ENCODE results near the gene SDHAF1.
A peak's percentile ranks its signal among the peaks of the same experiment; 100 is the strongest.

Gene SDHAF1

DNA sequence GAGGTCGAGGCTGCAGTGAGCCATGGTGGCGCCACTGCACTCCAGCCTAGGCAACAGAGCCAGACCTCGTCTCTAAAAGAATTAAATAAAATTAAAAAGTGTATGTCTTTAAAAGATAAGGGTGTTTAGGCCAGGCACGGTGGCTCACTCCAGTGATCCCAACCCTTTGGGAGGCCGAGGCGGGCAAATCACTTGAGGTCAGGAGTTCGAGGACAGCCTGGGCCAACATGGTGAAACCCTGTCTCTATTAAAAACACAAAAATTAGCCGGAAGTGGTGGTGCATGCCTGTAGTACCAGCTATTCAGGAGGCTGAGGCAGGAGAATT is 7.5 kb upstream of the SDHAF1 start:
- DNase-seq = no peak

DNA sequence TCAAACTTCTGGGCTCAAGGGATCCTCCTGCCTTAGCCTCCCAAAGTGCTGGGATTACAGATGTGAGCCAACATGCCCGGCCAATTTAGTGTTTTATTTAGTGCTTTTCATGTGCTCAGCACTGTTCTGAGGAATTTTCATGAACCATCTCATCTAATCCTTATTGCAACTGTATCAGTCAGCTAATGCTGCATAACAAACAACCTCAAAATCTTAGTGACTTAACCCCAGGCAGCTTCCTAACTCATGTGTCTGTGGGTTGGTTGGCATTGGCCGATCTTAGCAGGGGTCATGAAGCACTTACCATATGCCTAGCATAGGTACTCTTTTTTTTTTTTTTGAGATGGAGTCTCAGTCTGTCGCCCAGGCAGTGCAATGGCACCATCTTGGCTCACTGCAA is 6.2 kb upstream of the SDHAF1 start:
- DNase-seq = no peak

DNA sequence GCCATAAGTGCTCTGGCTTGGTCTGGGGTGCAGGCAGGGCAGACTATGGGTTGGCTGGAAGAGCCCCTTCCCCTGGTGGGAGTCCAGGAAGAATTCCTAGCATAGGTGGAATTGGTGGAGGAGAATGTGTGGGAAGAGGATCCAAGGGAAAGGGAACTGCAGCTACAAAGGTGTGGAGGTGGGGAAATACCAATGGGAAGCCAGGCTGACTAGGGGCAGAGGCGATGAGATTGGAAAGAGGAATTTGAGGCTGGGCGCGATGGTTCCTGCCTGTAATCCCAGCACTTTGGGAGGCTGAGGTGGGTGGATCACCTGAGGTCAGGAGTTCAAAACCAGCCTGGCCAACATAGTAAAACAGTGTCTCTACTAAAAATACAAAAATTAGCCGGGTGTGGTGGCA is 4.8 kb upstream of the SDHAF1 start:
- no peak for DNase-seq

DNA sequence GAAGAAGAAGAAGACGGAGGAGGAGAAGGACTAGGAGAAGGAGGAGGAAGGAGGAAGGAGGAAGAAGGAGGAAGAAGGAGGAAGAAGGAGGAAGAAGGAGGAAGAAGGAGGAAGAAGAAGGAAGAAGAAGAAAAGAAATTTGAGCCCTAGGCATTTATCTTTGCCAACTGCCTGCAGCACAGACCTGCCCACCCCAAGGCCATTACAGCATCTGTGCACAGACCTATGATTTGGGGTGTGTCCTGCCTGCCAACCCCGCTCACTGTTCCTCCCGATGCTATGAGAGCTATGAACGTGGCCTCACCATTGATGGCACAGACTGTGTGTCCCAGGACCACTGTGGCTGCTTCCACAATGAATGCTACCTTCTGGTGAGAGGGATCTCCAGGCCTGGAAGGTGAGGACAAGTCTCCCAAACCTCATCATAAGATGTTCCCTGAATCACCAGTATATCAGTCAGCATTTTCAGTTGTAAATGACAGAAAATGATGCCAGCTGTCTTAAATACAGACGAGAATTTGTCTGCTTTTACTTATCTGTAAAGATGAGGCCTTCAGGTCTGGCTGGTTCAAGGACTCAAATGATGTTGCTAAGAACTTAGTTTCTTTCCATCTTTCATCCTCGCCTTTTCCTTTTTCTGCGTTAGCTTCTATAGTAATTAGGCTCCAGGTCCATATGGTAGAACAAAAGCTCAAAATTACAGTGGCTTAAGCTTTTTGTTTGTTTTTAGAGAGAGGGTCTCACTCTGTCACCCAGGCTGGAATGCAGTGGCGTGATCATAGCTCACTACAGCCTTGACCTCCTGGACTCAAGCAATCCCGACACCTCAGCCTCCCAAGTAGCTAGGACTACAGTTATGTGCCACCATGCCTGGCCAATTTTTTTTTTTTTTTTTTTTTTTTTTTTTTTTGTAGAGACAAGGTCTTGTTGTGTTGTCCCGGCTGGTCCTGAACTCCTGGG is 3.9 kb upstream of the SDHAF1 start:
- DNase-seq = no peak

DNA sequence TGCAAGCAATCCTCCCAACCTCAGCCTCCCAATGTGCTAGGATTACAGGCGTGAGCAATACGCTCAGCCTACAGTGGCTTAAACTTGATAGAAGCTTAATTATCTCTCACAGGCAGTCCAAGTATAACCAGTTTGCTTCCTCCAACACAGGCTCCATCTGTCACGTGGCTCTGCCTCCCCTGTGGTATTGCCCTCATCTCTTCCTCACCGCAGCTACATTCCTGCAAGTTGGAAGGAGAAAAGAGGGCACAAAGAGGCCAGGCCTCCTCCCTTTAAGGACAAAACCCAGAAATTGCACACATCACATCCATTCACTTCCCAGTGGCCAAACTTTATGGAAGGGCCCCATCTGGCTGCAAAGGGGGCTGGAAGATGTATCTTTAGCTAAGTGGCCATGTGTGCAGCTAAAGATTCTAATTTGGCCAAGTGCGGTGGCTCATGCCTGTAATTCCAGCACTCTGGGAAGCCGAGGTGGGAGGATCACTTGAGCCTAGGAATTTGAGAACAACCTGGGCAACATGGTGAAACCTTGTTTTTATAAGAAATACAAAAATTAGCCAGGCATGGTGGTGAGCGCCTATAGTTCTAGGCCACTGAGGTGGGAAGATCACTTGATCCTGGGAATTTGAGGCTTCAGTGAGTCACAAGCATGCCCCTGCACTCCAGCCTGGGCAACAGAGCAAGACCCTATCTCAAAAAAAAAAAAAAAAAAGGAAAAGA is 3.1 kb upstream of the SDHAF1 start:
- DNase-seq = no peak

DNA sequence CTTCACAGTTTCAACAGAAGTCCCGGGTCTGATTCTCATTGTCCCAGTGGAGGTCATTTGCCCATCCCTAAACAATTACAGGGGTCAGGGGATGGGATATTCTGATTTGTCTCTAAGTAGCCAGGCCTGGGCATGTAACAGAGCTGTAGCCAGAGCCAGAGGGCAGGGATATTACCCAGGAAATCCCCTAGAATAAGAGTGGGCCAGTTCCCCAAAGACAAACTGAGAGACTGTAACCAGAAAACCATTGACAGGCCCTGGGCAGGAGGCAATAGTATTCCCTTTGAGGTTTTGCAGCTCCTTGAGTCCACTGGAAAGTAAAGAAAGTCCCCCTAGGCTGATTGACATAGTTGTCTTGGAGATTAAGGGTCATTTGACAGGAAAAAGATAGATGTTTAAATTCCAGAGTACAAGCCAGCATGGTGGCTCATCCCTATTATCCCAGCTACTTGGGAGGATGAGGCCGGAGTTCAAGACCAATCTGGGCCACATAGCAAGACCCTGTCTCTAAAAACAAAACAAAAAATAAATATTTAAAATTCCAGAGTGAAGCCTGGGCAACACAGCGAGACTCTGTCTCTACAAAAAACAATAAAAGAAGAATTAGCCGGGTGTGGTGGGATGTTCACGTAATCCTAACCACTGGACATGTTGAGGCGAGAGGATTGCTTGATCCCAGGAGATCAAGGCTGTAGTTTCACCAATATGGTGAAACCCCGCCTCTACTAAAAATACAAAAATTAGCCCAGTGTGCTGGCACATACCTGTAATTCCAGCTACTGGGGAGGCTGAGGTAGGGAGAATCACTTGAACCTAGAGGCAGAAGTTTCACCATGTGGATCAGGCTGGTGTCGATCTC is 1.9 kb upstream of the SDHAF1 start:
- no peak for DNase-seq

DNA sequence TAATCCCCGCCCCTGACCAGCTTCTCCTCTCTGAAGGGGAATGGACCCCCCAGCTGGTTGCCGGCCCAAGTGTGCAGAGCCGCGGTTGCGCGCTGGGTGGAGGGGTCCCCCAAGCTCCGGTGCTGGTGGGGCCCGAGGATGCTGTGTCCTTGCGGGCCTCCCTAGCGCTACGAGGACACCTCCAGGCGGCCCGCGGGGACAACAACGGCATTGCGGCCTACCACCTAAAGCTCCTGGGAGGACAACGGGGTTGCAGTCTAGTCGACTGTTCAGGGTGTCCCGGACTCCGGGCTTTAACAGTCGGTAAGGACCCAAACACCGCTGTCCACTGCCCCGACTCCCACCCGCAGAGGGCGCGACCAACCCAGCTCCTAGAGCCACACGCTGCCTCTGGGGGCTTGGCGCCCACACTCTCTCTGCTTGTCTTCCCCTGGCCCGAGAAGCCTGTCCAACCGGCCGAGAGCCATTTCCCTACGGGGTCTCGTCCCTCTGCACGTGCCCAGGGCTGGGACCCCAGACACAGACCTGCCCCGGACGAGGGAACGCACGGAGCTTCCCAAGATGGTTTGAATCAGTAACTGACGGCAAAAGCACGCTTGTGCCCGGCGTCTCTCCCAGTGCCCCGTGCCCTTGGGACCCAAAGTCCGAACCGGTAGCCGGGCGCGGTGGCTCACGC is 927 bp upstream of the SDHAF1 start:
- DNase-seq = no peak

DNA sequence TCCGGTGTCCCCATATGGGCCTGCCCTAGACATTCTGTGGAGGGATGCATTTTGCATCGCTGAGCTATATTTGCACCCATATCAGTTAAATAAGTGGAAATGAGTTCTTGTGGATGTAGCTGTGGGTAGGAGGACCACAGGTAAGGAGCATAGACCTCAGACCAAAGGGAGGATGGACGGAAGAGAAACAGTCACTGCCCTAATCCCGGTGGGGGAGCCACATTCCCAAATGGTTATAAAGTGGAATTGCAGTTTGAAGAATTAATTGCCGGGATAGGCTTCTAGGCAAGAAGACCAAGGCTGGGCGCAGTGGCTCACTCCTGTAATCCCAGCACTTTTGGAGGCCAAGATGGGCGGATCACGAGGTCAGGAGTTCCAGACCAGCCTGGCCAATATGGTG is 1.8 kb downstream of the SDHAF1 start:
- no peak for DNase-seq

DNA sequence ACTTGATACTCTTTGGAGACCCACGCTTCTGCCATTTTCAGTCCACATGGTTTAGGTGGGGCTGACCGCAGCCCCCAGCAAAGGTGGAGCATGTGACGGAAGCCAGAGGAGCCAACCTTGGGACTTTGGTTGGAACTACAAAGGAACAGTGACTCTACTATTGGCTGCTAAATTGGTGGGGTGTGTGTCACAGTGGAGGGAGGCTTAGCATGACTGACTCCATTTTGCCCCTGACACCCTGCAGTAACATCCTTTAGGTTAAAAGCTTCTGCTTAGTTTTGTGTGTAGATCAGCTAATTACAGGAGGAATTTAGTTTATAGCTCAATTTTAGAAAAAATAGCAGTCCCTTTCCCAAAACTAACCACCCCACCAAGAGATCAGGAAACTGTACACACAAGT is 6.6 kb downstream of the SDHAF1 start:
- no peak for DNase-seq

DNA sequence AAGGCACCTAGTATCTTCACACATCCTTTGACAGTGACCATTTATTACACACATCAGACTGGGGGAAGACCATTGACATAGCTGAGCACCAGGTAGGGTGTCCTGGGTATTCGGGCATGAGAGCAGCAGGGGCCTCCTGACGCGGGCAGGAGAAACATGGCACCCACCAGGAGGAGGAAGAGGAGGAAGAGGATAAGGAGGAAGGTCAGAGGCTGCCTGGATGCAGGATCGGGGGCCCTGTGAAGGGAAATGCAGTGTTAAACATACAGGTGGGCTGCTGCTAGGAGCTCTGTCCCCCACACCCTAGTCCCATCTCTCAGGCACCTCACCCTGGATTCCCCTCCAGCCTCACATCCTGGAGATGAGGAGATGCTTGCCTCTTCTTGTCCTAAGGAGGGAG is 8.3 kb downstream of the SDHAF1 start:
- no peak for DNase-seq

DNA sequence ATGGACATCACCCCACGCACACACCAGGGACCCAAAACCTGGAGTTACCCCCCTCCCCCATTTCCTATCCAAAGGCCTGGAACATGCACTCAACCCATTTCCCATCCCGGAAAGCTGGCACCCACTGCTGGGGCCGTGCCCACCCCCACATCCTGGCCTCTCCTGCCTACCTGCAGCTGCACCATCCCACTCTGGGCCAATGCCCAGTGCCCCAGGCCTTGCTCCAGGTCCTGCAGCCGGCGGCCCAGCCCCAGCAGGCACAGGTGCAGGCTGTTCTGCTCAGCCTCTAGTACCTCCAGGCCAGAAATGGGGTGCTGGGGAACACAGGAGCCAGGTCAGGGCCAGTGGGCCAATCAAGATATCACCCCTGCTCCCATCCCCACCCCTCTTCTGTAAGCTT is 12.0 kb downstream of the SDHAF1 start:
- no peak for DNase-seq

DNA sequence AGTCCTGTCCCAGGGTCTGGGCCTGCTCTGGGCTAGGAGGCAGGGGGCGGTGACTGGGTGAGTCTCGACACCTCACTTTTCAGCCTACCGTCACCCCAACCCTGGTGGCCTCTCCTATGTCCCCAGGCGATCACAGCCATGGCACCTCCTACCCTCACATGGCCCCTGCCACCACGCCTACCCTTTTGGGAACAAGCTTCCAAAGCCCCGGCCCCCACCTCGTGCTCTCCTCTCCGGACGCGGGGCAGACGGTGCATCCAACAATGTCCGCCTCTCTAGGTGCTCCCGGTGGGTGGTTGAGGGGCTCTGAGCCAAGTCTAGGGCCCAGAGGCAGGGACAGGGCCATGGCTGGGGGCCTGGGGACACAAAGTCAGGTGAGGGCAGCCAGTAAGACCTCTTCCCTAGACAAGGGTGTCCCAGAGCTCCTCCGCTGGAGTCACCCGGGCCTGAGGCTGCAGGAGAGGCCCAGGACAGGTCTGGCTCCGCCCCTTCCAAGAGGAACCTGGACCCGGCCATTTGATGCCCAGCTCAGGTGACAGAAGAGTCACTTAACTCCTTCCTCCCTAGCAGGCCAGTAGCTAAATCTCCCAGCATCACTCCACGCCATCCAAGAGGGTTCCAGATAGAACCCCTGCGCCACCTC is 13.5 kb downstream of the SDHAF1 start, which contains the start of gene SYNE4:
TSS of gene SYNE4 (minus strand) at position 478 of the 643 bp plus-strand sequence. CDS start at position 346, 132 bp downstream.
- DNase-seq = peak in 1 of 3 experiments; percentile 63

DNA sequence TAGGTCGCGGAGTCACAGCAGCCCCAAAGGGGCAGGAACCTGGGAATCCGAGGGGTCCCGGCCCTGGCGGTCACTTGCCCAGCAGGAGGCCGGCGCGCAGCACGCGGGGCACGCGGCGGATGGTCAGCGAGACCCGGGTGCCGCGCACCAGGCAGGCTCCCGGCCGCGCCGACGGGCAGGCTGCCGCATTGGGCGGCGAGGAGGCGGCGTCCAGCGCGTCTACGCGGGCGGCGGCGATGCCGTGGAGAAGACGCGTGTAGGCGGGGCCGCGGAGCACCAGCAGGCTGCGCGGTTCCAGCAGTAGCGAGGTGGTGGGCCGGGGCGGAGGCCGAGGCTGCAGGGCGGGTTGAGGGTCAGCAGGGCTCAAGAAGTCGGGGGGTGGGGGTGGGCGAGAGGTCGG is 14.2 kb downstream of the SDHAF1 start:
- DNase-seq = peak; percentile 54 to 65 (median 61)

DNA sequence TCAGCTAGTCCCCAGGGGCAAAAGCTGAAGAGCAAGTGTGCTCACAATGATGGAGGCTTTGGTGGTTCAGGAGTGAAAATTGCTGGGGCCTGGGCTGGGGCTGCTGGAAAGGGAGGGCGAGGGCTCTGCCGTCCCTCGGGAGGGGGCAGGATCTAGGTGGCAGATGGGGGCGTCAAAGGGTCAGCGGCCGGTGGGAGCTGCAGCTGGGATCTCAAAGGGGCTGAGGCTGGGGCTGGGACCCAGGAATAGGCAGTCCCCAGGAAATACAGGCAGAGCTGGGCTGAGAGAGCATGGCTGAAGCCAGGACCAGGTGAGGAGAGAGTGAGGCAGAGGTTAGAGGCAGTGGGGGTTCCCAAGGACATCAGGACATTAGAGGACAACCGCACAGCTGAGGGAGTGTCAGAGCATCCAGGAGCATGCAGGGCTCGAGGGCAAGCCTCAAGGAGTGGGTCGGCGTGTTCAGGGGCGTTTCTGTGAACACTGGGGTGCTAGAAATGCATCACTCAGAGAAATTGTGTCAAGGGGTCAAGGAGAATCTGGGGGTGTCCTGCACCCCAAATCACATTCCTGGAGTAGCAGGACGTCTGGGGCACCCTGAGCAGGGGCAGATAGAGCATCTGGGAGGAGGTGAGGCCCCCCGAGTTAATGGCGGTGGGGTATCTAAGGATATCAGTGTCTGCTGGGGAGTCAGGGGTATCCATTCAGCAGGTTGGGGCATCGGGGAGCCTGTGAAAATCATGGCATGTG is 14.8 kb downstream of the SDHAF1 start:
- DNase-seq = peak in 1 of 3 experiments; percentile 50

DNA sequence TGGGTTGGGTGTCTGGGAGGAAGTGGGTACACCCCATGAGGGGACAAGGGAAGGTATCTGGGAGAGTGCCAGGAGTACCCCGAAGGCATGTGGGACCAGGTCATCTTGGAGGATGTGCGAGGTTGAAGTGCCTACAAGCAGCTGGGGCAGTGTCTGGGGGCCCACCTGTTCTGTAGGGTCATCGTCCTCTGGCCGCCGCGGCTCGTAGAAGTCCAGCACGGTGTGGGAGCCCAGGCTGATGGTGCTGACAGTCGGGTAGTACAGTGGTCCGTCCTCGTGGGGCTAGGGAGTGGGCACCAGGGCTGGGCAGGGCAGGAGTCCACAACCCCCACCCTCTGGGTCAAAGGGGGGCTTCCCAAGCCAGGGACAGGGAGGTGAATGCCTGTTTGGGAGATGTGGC is 15.4 kb downstream of the SDHAF1 start:
- no peak for DNase-seq

DNA sequence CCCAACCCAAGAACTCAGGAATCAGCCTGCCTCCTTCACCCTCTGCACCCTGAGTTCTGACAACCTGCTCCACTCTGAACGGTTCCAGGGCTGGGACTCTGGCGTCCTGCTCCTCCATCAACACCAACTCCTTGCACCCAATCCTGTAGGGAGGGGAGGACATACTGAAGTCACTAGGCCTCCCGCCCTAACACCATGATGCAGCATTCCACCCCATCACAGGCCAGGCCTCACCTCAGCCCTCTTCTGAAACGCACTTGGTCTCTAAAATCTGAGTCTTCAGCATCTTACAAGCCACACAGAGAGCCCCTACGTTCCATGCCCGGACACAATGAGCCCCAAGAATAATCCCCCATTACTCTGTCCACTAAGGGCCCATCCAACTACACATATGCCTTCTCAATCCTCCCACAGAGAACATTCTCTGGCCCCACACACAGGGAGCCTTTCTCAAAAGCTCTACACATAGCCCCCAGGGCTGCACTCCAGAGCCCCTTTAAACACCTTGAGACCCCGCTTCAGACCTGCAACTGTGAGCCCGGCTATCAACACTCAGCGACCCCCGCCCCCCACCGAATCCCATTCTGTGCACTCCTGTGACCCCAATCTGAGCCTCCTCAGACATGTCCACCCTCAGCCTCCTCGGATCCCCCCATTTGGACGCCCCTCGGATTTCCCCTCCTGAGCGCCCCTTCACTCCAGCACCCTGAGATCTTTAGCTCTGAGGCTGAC is 18.5 kb downstream of the SDHAF1 start:
- DNase-seq = no peak

DNA sequence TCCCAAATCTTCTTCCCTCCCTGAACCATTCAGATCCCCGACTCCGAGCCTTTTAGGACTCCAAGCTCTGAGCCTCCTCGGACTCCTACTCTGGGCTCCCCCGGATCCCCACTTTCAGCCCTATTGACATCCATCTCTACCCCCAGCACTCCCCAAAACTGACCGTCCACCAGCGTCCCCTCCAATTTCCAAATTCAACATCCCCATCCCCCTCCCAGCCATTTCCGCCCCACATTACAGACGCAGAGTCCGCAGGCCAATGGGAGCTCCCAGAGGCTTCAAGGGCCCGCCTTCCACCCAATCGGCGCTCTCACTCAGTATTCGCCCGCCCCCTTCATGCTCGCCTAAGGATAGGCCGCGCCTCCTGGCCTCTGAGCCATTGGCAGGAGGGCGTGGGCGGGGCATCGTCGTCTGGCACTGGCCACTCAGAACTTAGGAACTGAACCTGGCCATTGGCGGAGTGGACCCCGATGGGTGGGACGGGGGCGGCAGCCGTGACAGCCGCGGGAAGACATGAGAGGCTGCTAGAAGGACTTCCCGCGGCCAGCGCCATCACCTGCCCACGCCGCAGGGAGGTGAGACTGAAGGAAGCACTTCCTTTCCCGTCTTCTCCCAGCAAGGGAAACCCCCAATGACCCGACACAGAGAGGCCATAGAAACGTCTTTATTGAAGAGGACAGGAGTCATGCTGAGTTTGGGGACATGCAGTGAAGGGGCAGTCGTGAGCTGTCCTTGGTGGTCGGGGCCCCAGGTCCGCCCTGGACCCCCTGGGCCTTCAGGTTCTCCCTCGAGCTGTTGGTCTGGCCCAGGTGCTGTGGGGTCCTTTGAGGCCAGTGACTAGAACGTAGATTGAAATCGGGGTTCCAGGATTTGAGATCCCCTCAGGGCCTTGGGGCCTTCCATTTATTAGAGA is 19.3 kb downstream of the SDHAF1 start, which contains the start of gene ALKBH6:
TSS of gene ALKBH6 (minus strand) at position 202 of the 913 bp plus-strand sequence. CDS start 816 bp downstream, outside the sequence.
- DNase-seq = peak; percentile 98 to 100 (median 99)

DNA sequence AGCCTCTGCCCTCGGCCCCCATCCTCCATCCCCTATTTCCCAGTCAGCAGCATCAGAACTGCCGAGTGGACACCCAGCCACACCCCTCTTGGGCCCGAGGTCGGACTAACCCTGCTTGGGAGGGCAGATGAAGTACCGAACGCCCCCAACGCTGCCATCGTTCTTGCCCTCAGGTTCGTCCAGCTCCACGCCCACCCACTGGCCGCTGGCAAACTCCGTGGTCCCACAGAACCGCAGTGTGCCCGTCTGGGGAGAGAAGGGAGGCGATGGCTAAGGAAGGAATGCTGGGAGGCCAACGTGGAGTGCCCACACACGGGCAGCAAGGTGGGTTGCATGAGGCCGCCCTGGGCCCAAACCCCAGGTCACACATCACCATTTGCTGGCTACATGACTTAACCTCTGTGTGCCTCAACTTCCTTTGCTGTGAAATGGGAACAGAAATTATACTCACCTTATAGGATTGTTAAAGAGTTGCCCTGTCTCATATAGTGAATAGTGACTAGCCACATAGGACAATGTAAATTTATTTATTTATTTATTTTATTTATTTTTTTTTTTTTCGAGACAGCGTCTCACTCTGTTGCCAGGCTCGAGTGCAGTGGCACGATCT is 24.2 kb downstream of the SDHAF1 start:
- no peak for DNase-seq

DNA sequence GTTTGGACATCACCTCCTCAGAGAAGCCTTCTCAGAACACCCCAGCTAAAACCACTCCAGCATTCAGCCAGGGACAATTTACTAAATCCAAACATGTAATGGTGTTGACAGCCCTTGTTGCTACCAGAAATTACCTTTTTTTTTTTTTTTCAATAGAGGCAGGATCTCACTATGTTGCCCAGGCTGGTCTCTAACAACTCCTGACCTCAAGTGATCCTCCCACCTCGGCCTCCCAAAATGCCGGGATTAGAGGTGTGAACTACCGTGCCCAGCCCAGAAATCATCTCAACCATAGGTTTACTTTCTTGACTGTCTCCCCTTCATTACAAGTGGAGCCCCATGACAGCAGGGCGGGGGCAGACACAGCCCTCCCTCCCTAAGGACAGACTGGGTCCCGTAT is 28.4 kb downstream of the SDHAF1 start:
- DNase-seq = no peak

All from NCI-H1417 (cell line).